WI38 (cell line): Measurements from ENCODE around the gene DEK.

ENCODE experiments used
- H3K4me3 ChIP-seq: 2 replicates; pipeline ENCODE4 v1.5.1; 2011; ENCODE audit warnings: low read depth, mild to moderate bottlenecking, control low read depth, low read length
- CTCF ChIP-seq: IDR thresholded peaks from 2 replicates; pipeline ENCODE4 v1.5.1; 2012; ENCODE audit warnings: low read depth, mild to moderate bottlenecking, control low read depth, low read length

Gene DEK

GRCh38 chr6:18254793-18255192 lies 9.5 kb downstream of the DEK start:
- no peak for TF ChIP-seq CTCF
- no peak overlapping the region for H3K4me3 ChIP-seq

GRCh38 chr6:18253635-18254034 lies 10.7 kb downstream of the DEK start:
- no peak for TF ChIP-seq CTCF
- H3K4me3 ChIP-seq = no peak overlapping the region

DNA sequence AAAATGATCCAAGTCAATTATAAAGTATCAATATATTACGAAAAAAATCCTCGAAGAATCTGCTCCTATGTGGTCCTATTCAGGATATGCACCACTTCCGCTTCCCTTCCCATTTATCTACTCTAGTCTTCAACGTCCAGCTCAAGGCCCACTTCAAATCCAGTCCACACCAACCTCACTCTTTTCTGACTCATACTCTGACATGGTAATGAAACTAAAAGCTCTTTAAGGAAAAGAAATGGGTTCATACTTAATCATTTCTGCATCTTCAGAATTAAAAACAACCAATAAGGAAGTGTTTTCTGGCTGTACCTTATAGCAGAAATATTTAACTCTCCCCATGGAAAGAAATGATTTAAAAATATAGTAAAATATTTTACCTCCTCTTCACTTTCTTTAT lies 15.1 kb downstream of the DEK start:
- TF ChIP-seq CTCF = no peak
- H3K4me3 ChIP-seq = no peak overlapping the region

- no peak for TF ChIP-seq CTCF
- no peak overlapping the region for H3K4me3 ChIP-seq
Measured at GRCh38 chr6:18248698-18249097, 15.6 kb downstream of the DEK start.

DNA sequence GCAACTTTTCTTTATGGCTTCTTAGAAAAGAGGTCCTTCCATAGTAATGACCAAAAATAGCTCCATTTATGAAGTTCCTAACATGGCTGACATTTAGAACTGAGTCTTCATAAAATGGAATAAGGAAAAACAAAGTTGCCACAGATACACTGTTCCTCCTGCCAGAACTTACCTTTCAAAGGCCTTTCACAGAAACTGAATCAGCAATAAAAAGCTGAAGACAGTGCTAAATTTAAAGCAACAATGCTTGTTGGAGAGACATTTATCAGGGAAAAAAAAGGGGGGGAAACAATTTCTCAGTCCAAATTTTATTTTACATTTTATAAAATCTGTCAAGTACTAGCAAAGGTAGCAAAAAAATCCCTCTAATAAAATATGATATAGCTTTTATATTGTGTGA lies 17.3 kb downstream of the DEK start:
- TF ChIP-seq CTCF = no peak
- no peak overlapping the region for H3K4me3 ChIP-seq

DNA sequence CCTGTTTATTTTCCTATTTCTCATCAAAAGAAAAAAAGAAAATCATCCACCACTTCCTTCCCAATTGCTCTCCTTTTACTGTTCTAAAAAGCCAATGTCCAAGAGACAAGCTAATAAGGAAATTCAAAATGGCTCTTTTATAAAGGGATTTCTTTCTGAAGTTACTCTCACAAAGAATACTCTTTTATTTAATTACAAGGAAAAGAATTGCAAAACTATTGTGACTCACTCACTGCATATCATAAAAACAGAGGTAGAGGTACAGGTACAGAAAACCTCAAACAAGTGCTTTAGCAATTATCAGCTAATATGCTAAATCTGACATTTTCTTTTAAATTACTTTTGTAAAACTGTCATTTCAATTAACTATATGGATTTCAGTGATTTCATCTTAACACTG lies 18.1 kb downstream of the DEK start:
- no peak for TF ChIP-seq CTCF
- no peak overlapping the region for H3K4me3 ChIP-seq

DNA sequence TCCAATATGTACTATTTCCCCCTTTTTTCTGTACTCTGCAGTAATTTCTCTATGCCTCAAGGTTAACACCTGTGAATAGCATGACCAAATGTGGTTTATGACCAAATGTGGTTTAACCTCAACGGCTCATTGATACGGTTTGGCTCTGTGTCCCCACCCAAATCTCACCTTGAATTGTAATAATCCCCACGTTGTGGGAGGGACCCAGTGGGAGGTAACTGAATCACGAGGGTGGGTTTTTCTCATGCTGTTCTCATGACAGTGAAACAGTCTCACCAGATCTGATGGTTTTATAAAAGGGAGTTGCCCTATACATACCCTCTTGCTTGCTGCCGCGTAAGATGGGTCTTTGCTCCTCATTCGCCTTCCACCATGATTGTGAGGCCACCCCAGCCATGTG lies 18.7 kb downstream of the DEK start:
- no peak for TF ChIP-seq CTCF
- H3K4me3 ChIP-seq = no peak overlapping the region
